ENCODE results near the gene RNF175.

DNA sequence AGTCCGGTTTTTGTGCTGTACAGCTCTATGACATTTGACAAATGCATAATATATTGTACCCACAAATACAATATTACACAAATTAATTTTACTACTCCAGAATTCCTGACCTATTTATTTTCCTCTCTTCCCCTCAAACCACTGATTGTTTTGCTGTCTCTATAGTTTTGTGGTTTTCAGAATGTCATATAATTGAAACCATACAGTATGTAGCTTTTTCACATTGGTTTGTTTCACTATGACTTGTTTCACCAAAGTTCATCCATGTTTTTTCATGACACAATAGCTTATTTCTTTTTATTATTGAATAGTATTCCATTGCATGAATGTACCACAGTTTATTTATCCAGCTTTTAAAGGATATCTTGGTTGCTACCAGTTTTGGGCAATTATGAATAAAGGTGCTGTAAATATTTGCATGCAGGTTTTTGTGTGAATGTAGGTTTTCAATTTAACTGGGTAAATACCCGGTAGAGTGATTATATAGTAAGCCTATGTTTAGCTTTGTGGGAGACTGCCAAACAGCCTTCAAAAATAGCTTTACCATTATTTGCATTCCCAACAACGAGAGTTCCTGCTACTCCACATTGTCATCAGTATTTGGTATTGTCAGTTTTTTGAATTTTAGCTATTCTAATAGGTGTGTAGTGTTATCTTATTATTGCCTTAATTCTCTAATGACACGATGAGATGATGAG is 25.9 kb downstream of the RNF175 start:
- TF ChIP-seq, protein P1, sequence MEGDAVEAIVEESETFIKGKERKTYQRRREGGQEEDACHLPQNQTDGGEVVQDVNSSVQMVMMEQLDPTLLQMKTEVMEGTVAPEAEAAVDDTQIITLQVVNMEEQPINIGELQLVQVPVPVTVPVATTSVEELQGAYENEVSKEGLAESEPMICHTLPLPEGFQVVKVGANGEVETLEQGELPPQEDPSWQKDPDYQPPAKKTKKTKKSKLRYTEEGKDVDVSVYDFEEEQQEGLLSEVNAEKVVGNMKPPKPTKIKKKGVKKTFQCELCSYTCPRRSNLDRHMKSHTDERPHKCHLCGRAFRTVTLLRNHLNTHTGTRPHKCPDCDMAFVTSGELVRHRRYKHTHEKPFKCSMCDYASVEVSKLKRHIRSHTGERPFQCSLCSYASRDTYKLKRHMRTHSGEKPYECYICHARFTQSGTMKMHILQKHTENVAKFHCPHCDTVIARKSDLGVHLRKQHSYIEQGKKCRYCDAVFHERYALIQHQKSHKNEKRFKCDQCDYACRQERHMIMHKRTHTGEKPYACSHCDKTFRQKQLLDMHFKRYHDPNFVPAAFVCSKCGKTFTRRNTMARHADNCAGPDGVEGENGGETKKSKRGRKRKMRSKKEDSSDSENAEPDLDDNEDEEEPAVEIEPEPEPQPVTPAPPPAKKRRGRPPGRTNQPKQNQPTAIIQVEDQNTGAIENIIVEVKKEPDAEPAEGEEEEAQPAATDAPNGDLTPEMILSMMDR (IDR thresholded peaks at IDR 0.05): no peak
- TF ChIP-seq, protein P2, sequence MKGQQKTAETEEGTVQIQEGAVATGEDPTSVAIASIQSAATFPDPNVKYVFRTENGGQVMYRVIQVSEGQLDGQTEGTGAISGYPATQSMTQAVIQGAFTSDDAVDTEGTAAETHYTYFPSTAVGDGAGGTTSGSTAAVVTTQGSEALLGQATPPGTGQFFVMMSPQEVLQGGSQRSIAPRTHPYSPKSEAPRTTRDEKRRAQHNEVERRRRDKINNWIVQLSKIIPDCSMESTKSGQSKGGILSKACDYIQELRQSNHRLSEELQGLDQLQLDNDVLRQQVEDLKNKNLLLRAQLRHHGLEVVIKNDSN (CRISPR knock-in tag; IDR thresholded peaks at IDR 0.05): no peak
- TF ChIP-seq CBFB (CRISPR knock-in tag; IDR thresholded peaks at IDR 0.05; ENCODE audit: low read depth) (no peak), CREB1 (CRISPR knock-in tag; IDR thresholded peaks at IDR 0.05) (no peak), ESRRA (CRISPR knock-in tag; IDR thresholded peaks at IDR 0.05; ENCODE audit: borderline replicate concordance) (no peak), NR2C2 (CRISPR knock-in tag; IDR thresholded peaks at IDR 0.05) (no peak), GRHL2 (CRISPR knock-in tag; IDR thresholded peaks at IDR 0.05; ENCODE audit: insufficient replicate concordance, severe bottlenecking) (no peak), SP1 (CRISPR knock-in tag; conservative IDR thresholded peaks at IDR 0.05) (no peak), IRF1 (CRISPR knock-in tag; IDR thresholded peaks at IDR 0.05) (no peak), TP53 (CRISPR knock-in tag; IDR thresholded peaks at IDR 0.05) (no peak)
- TF ChIP-seq, protein P3, sequence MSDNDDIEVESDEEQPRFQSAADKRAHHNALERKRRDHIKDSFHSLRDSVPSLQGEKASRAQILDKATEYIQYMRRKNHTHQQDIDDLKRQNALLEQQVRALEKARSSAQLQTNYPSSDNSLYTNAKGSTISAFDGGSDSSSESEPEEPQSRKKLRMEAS (CRISPR knock-in tag; IDR thresholded peaks at IDR 0.05): no peak
